ENCODE data around the gene ERC2.

- TF ChIP-seq CTCF (IDR thresholded peaks at IDR 0.05) (no peak), POLR2A (IDR thresholded peaks at IDR 0.05) (no peak)
These were observed 8.5 kb downstream of the ERC2 start for GRCh38 chr3:56459719-56460118.
